PC-3 (cell line): ENCODE measurements around the gene AOPEP.

Source experiments
- EZH2 ChIP-seq: fragments of 300-600 bp; sonication (generic); IDR thresholded peaks from one replicate; pipeline ENCODE4 v1.6.1; 2017; ENCODE audit warnings: antibody characterized with exemption, mild to moderate bottlenecking, low read length; ENCODE audit not compliant: unreplicated experiment
- EZH2phosphoT487 ChIP-seq: fragments of 300-600 bp; sonication (generic); IDR thresholded peaks from 2 replicates; pipeline ENCODE4 v1.6.1; 2018; ENCODE audit warnings: mild to moderate bottlenecking, antibody characterized with exemption, low read length, borderline replicate concordance
- TF ChIP-seq, protein P1 (sequence below): fragments of 300-600 bp; sonication (generic); conservative IDR thresholded peaks from 2 replicates; pipeline ENCODE4 v1.5.1; 2017; ENCODE audit warnings: antibody characterized with exemption, low read depth, mild to moderate bottlenecking, low read length

- TF ChIP-seq, protein P1, sequence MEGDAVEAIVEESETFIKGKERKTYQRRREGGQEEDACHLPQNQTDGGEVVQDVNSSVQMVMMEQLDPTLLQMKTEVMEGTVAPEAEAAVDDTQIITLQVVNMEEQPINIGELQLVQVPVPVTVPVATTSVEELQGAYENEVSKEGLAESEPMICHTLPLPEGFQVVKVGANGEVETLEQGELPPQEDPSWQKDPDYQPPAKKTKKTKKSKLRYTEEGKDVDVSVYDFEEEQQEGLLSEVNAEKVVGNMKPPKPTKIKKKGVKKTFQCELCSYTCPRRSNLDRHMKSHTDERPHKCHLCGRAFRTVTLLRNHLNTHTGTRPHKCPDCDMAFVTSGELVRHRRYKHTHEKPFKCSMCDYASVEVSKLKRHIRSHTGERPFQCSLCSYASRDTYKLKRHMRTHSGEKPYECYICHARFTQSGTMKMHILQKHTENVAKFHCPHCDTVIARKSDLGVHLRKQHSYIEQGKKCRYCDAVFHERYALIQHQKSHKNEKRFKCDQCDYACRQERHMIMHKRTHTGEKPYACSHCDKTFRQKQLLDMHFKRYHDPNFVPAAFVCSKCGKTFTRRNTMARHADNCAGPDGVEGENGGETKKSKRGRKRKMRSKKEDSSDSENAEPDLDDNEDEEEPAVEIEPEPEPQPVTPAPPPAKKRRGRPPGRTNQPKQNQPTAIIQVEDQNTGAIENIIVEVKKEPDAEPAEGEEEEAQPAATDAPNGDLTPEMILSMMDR: no peak
- TF ChIP-seq EZH2phosphoT487 (no peak), EZH2 (no peak)
Observed at GRCh38 chr9:95012035-95012708, 285.7 kb downstream of the AOPEP start.
